GM21529 (cell line): ENCODE results near the gene SNRNP27.
"Not testable (repeated sequence)": the region's sequence is repeated elsewhere in the genome, so short reads cannot be mapped to it uniquely, and the experiment has no call there.

Experiments
- ATAC-seq: cut with Tn5 transposase; IDR thresholded peaks from one replicate; pipeline ENCODE4 v1.9.1; 2021; ENCODE audit not compliant: unreplicated experiment

The SNRNP27 gene

GRCh38 chr2:69893684-69894551 lies at the start of gene SNRNP27:
SNRNP27 (plus strand) TSS chr2:69893956; CDS start chr2:69893985, 29 bp downstream.
- peak; percentile 76 for ATAC-seq

- no peak for ATAC-seq
Observed at GRCh38 chr2:69843993-69844392, 49.8 kb upstream of the SNRNP27 start.

GRCh38 chr2:69844560-69844959 lies 49.2 kb upstream of the SNRNP27 start:
- ATAC-seq, result no peak

GRCh38 chr2:69846182-69847067 lies 47.3 kb upstream of the SNRNP27 start:
- no peak for ATAC-seq

- no peak for ATAC-seq
Observed at GRCh38 chr2:69847068-69847828, 46.5 kb upstream of the SNRNP27 start.

GRCh38 chr2:69848186-69848790 lies 45.5 kb upstream of the SNRNP27 start:
- ATAC-seq, result no peak

- no peak for ATAC-seq
Observed at GRCh38 chr2:69858261-69858660, 35.5 kb upstream of the SNRNP27 start.

GRCh38 chr2:69863298-69863697 lies 30.5 kb upstream of the SNRNP27 start:
- ATAC-seq, result no peak

GRCh38 chr2:69888451-69888850 lies 5.3 kb upstream of the SNRNP27 start:
- no peak for ATAC-seq

GRCh38 chr2:69889302-69889701 lies 4.5 kb upstream of the SNRNP27 start:
- ATAC-seq, result no peak

GRCh38 chr2:69890881-69891280 lies 2.9 kb upstream of the SNRNP27 start:
- ATAC-seq, result no peak

GRCh38 chr2:69892838-69893424 lies 825 bp upstream of the SNRNP27 start:
- ATAC-seq, result not testable (repeated sequence)

GRCh38 chr2:69894737-69895136 lies 981 bp downstream of the SNRNP27 start:
- not testable (repeated sequence) for ATAC-seq

- ATAC-seq, result peak; percentile 45
Observed at GRCh38 chr2:69902213-69902922, 8.6 kb downstream of the SNRNP27 start.

GRCh38 chr2:69907216-69907615 lies 13.5 kb downstream of the SNRNP27 start:
- no peak for ATAC-seq

GRCh38 chr2:69911985-69912563 lies 18.3 kb downstream of the SNRNP27 start:
- ATAC-seq, result no peak

GRCh38 chr2:69914164-69914949 lies 20.6 kb downstream of the SNRNP27 start:
- ATAC-seq, result peak; percentile 89
